Ramos (cell line): ENCODE results near the gene CHST5.
"Not testable (repeated sequence)": the region's sequence is repeated elsewhere in the genome, so short reads cannot be mapped to it uniquely, and the experiment has no call there.

Experiments
- in situ Hi-C: fragments of 300-500 bp; cut with MboI; formaldehyde crosslinking; loops from one replicate; pipeline ENCODE4 v1.14.3; 2022; ENCODE audit warnings: low sequenced_read_pairs; ENCODE audit not compliant: unreplicated experiment

The CHST5 gene

GRCh38 chr16:75516189-75516966 lies 19.5 kb downstream of the CHST5 start:
- in situ Hi-C loops, result loop anchor here (5.0 kb wide), 1 partner anchor 39 kb away; no protein-coding TSS in a partner anchor

- in situ Hi-C loops, result no loop called here
These were observed 21.6 kb downstream of the CHST5 start for GRCh38 chr16:75514296-75514695.

- in situ Hi-C loops, result no loop called here
These were observed 29.3 kb downstream of the CHST5 start for GRCh38 chr16:75506574-75506973.

GRCh38 chr16:75506107-75506506 lies 29.8 kb downstream of the CHST5 start:
- in situ Hi-C loops, result no loop called here

- in situ Hi-C loops, result no loop called here
These were observed 32.1 kb downstream of the CHST5 start for GRCh38 chr16:75503801-75504200.

GRCh38 chr16:75502916-75503605 lies 32.8 kb downstream of the CHST5 start:
- in situ Hi-C loops, result no loop called here

GRCh38 chr16:75501820-75502219 lies 34.1 kb downstream of the CHST5 start:
- in situ Hi-C loops, result not testable (repeated sequence)

- in situ Hi-C loops, result no loop called here
These were observed 34.5 kb downstream of the CHST5 start for GRCh38 chr16:75501359-75501758.

- in situ Hi-C loops, result not testable (repeated sequence)
These were observed 37.1 kb downstream of the CHST5 start for GRCh38 chr16:75498605-75499322.

GRCh38 chr16:75497558-75497957 lies 38.4 kb downstream of the CHST5 start:
- in situ Hi-C loops, result no loop called here

- in situ Hi-C loops, result no loop called here
These were observed 40.7 kb downstream of the CHST5 start, which contains the start of gene CHST6 for GRCh38 chr16:75495076-75495674. Gene CHST6, minus strand, starts transcription at chr16:75495441. Its CDS starts 15,613 bp downstream, at chr16:75479828.

GRCh38 chr16:75494661-75495075 lies 41.2 kb downstream of the CHST5 start:
- in situ Hi-C loops, result no loop called here

GRCh38 chr16:75494184-75494583 lies 41.7 kb downstream of the CHST5 start:
- in situ Hi-C loops, result no loop called here

- in situ Hi-C loops, result no loop called here
These were observed 44.0 kb downstream of the CHST5 start for GRCh38 chr16:75491876-75492275.

- in situ Hi-C loops, result loop anchor here (10.0 kb wide), 1 partner anchor 276 kb away; no protein-coding TSS in a partner anchor
These were observed 47.6 kb downstream of the CHST5 start for GRCh38 chr16:75488322-75488721.

GRCh38 chr16:75486676-75487313 lies 49.1 kb downstream of the CHST5 start:
- in situ Hi-C loops, result loop anchor here (10.0 kb wide), 1 partner anchor 278 kb away; no protein-coding TSS in a partner anchor

- in situ Hi-C loops, result loop anchor here (10.0 kb wide), 1 partner anchor 279 kb away; no protein-coding TSS in a partner anchor
These were observed 49.8 kb downstream of the CHST5 start for GRCh38 chr16:75486014-75486675.

- in situ Hi-C loops, result loop anchor here (10.0 kb wide), 1 partner anchor 279 kb away; no protein-coding TSS in a partner anchor
These were observed 50.5 kb downstream of the CHST5 start for GRCh38 chr16:75485230-75486013.
